ENCODE data around the gene WRAP53. TPM values are rescaled to one million over a fixed set of nuclear protein-coding genes. Genes with fewer than 3 reads are reported as not detected.

WRAP53 gene
- total RNA-seq: 21.7 and 22.7 TPM in 2 replicates

DNA sequence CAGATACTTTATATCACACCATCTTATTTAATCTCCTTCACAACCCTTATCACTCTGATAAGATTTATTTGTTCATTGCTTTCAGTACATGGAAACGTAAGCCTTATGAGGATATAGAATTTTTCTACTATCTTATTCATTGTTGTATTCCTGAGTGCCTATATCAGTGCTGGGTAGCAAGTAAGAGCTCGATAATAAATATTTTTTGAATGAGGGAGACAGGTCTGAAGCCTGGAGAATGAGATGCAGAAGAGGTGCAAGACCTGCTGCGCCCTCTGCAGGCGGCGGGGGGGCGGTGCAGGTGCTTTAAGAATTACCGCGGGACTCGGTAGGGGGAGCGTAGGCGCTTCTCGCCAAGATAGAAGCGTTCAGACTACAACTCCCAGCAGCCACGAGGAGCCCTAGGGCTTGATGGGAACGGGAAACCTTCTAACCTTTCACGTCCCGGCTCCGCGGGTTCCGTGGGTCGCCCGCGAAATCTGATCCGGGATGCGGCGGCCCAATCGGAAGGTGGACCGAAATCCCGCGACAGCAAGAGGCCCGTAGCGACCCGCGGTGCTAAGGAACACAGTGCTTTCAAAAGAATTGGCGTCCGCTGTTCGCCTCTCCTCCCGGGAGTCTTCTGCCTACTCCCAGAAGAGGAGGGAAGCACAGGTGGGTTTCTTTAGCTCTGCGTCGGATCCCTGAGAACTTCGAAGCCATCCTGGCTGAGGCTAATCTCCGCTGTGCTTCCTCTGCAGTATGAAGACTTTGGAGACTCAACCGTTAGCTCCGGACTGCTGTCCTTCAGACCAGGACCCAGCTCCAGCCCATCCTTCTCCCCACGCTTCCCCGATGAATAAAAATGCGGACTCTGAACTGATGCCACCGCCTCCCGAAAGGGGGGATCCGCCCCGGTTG is at the start of gene WRAP53:
Gene WRAP53 (plus strand): TSS at position 570 of the 900 bp plus-strand sequence. CDS start 172 bp downstream, at position 742.

DNA sequence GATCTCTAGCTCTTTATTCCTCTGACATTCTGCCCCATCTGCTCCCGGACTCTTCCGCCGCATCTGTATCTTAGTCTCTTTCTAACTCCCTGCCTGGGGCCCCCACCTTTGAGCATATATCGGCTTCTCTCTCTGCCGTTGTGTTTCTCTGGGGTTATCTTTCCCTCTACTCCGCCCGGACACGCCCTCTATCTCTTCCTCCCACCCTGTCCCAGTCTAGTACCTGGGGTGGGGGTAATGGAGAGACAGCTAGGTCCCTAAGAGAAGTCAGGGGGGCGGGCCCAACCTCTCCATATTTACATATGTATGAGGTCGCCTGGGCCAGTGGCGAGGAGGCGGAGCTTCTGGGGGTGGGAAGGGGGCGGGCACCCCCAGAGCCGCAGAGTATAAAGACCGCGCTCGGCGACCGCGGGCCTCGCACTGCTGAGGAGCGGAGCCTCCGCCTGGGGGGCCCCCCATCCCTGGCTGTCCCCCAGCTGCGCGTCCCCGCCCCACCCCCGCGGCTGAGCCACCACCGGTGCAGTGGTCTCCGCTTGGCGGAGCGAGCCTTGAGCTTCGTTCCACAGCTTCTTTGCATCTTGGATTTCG is 37.7 kb upstream of the WRAP53 start, which contains the start of gene ATP1B2:
Gene ATP1B2 (plus strand): TSS at position 418 of the 588 bp plus-strand sequence. CDS start 593 bp downstream, outside the sequence.

DNA sequence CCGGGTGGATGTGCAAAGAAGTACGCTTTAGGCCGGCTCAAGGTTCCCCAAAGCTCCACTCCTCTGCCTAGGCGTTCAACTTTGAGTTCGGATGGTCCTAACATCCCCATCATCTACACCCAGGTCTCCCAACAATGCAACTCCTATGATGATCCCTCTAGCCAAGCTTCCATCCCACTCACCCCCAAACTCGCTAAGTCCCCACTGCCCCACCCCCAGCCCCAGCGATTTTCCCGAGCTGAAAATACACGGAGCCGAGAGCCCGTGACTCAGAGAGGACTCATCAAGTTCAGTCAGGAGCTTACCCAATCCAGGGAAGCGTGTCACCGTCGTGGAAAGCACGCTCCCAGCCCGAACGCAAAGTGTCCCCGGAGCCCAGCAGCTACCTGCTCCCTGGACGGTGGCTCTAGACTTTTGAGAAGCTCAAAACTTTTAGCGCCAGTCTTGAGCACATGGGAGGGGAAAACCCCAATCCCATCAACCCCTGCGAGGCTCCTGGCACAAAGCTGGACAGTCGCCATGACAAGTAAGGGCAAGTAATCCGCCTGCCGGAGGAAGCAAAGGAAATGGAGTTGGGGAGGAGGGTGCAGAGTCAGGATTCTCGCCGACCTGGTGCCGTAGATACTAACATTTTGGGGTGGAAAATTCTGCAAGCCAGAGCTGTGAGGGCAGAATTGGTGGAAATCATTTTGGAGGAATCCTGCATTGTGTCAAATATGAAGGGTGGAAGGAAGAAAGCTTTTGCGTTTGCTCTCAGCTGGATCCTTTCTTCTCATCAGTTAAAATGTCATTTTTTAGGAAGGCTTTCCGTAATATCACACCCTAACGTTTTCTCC is 987 bp upstream of the WRAP53 start, which contains the start of gene TP53:
Gene TP53 (minus strand): TSS at position 419 of the 836 bp plus-strand sequence. CDS start 10,896 bp downstream, outside the sequence.

DNA sequence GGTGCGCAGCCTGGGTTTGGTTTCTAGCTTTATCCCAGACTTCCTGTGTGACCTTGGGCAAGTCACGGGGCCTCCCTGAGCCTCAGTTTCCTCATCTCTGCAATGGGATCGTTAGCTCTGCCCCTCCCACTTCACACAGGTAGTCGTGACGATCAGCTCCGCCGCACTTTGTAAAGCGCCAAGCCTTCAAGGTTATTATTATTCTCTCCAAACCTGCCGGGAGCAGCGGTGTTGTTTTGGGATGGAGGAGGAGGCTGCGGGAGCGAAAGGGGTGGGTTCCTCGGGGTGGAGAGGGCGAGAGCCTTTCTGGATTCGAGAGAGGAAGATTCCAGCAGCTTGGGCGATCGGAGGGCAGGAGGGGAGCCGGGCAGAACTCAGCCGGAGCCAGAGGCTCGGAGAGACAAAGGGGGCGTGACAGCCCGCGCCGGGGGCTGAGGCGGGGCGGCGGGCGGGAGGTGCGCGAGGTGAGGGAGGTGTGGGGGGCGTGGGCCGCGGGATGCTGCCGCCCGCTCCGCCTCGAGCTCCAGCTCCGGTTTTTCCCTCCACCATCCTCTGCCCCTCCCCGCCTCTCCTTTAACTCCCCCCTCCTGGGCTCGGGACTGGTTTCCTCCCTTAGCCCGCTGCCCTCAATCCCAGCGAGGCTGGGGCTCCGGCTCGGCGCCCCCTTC is 16.5 kb downstream of the WRAP53 start, which contains the start of gene EFNB3:
Gene EFNB3 (plus strand): TSS at position 602 of the 668 bp plus-strand sequence. CDS start 397 bp downstream, outside the sequence.

DNA sequence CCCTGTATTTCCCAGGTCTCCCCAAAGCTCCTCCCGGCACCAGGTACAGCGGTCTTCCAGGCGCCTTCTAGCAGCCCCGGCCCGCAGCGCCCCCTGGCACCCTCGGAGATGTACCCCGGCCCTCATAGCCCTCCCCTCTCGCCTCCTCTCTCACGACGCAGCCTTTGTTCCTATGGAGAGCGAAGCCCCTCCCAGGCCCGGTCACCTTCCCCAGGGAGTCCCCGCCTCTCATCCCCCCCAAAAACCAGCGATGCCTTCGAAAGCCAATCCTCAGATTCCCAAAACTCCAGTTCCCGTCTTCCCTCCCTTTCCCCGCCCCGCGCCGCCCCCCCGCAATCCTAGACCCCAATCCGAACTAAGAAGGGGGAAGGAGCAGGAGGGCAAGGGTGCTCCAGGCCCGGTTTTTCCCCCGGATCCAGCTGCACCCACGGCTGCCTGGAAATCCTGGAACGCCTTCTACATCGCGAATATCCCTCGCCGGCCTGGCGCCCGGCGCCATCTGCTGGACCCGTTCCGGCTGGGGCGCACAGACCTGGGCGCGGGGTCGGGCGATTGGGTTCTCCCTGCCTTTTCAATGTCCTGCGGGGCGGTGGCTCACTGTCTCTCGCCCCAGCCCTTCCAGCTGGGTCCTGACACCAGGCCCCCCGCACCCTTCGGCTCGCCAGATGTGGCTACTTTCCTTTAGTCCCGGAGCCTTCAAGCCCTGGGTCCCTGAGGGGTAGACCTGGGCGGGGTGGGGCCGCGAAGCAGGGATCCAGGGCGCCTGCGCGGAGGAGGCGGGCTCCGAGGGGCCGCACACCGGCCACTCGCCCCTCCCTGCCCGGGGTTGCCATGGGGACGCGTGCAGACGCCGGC is 28.9 kb downstream of the WRAP53 start, which contains the start of gene DNAH2:
Gene DNAH2 (plus strand): TSS at position 844 of the 855 bp plus-strand sequence. CDS start 1,991 bp downstream, outside the sequence.

Other genes with a start within 250 kb of the WRAP53 start
- gene FGF11, start 249.0 kb upstream of the WRAP53 start, total RNA-seq: 0.30 TPM in 1 of 2 replicates, not detected in the other
- gene CHRNB1, start 243.4 kb upstream of the WRAP53 start, total RNA-seq: 2.0 and 3.6 TPM in 2 replicates
- gene ZBTB4, start 208.8 kb upstream of the WRAP53 start, total RNA-seq: 15.3 and 16.6 TPM in 2 replicates
- not detected in 2 replicates for gene SLC35G6, start 207.0 kb upstream of the WRAP53 start, total RNA-seq
- 21.5 and 22.1 TPM in 2 replicates for gene POLR2A, start 204.1 kb upstream of the WRAP53 start, total RNA-seq
- gene TNFSF12, start 139.4 kb upstream of the WRAP53 start, total RNA-seq: 21.4 and 23.6 TPM in 2 replicates
- 1.2 TPM in 2 replicates for gene TNFSF13, start 129.7 kb upstream of the WRAP53 start, total RNA-seq
- 70.2 and 87.8 TPM in 2 replicates for gene SENP3, start 126.6 kb upstream of the WRAP53 start, total RNA-seq
- 27.7 and 27.8 TPM in 2 replicates for gene CD68, start 108.8 kb upstream of the WRAP53 start, total RNA-seq
- 243 and 251 TPM in 2 replicates for gene MPDU1, start 104.6 kb upstream of the WRAP53 start, total RNA-seq
- gene SOX15, start 98.4 kb upstream of the WRAP53 start, total RNA-seq: 2.4 and 2.7 TPM in 2 replicates
- 30.6 and 36.0 TPM in 2 replicates for gene FXR2, start 73.6 kb upstream of the WRAP53 start, total RNA-seq
- gene SAT2, start 60.7 kb upstream of the WRAP53 start, total RNA-seq: 34.1 and 35.5 TPM in 2 replicates
- 0.15 and 0.84 TPM in 2 replicates for gene SHBG, start 58.3 kb upstream of the WRAP53 start, total RNA-seq
- gene ATP1B2, start 37.6 kb upstream of the WRAP53 start, total RNA-seq: not detected in 2 replicates
- gene TP53, start 987 bp upstream of the WRAP53 start, total RNA-seq: 57.2 and 61.9 TPM in 2 replicates
- 0.67 and 0.89 TPM in 2 replicates for gene EFNB3, start 16.7 kb downstream of the WRAP53 start, total RNA-seq
- gene DNAH2, start 29.3 kb downstream of the WRAP53 start, total RNA-seq: under 0.01 and 0.17 TPM in 2 replicates
- 1.2 and 1.7 TPM in 2 replicates for gene KDM6B, start 145.7 kb downstream of the WRAP53 start, total RNA-seq
- 0.74 and 4.2 TPM in 2 replicates for gene TMEM88, start 166.6 kb downstream of the WRAP53 start, total RNA-seq
- 138 and 167 TPM in 2 replicates for gene NAA38, start 169.1 kb downstream of the WRAP53 start, total RNA-seq
- 4.9 and 5.2 TPM in 2 replicates for gene CYB5D1, start 169.5 kb downstream of the WRAP53 start, total RNA-seq
- 45.9 and 46.5 TPM in 2 replicates for gene CHD3, start 200.3 kb downstream of the WRAP53 start, total RNA-seq
- gene RNF227, start 227.8 kb downstream of the WRAP53 start, total RNA-seq: 1.0 and 1.2 TPM in 2 replicates
- 0.67 and 1.2 TPM in 2 replicates for gene KCNAB3, start 241.4 kb downstream of the WRAP53 start, total RNA-seq
- 71.8 and 102 TPM in 2 replicates for gene TRAPPC1, start 243.5 kb downstream of the WRAP53 start, total RNA-seq
- 24.5 TPM in 2 replicates for gene CNTROB, start 243.7 kb downstream of the WRAP53 start, total RNA-seq

Measured in bronchus fibroblast of lung (primary cell).